ENCODE measurements around the gene CCNH. TPM values are rescaled to one million over a fixed set of nuclear protein-coding genes. Genes with fewer than 3 reads are reported as not detected.

The CCNH gene
- total RNA-seq, 1 experiment from 2014 or later: 99.2 TPM

DNA sequence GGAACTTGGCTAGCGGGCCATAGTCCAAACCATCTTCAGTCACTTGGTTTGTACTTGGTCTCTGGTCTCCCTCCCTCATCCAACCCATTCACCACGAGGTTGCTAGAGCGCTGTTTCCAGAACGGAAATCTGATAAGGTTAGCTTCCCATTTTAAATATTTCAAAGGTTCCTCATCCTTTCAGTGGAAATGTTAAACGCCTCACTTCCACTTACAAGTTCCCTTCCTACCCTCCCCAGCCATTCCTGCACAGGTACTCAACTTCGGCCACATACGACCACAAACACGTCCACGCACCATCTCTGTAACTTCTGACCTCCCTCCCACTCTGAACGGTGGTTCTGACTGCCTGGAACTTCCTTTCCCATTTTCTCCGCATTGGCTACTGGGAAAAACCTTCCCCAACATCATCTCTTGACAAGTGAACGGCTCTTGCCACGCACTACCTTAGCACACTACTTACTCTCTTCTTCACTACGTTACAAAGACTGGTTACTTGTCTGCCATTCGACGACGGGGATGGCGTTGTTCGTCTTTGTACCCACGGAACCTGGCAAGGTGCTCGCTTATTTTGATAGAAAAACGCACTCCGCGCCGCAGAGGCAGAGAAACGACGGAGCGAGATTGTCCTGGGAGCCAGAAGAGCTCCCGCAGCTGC lies 629 bp downstream of the CCNH start:
- peak overlapping the region; percentile 73 for H3K4me3 ChIP-seq
- no peaks in the 10 kb centered on the region for H3K27me3 ChIP-seq
- no peaks in the 10 kb centered on the region for H3K9me3 ChIP-seq (replicated peaks)
- H3K36me3 ChIP-seq: peaks cover 38% of the 10 kb centered on the region
- DNase-seq: peak; percentile 11 to 51
- H3K4me1 ChIP-seq: peaks cover 14% of the 10 kb centered on the region
- H3K27ac ChIP-seq: peak overlapping the region; percentile 75

DNA sequence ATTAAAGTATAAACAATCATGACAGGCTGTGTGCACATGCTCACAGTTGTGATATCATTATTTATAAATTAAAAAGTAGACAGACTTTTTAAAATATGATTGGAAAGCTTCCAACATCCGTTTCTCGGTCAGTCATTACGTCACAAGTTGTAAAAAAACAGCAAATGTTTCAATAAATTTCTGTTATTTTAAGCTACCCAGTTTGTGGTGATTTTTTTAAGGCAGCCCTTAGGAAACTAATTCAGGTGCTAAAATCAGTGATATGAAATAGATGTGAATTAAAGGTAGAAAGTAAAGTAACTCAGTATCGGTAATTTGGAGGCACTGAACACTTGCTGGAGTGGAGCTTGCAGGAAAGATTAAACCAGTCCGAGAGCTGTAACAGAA lies 1.2 kb downstream of the CCNH start:
- Histone ChIP-seq H3K27ac (peak overlapping the region; percentile 75), H3K4me3 (peak overlapping the region; percentile 73), H3K4me1 (peaks cover 14% of the 10 kb centered on the region), H3K9me3 (replicated peaks) (no peaks in the 10 kb centered on the region), H3K27me3 (no peaks in the 10 kb centered on the region), H3K36me3 (peaks cover 43% of the 10 kb centered on the region)
- DNase-seq: no peak

DNA sequence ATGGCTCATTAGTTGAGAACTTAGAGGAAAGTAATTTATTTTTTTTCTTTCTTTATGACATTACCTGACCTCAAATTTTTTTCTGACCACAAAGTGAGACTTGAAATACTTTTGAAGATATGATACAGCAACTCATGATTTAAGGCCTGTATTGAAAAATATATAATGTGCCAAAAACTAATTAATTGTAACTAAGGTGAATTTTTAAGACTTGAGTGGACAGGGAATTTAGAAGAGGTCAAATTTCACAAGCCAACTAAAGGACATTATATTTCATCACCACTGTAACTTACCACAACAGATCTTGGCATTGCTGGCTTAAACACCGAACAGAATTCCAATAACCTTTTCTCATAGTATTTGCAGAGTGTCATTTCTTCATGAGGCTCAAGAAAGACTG lies 1.8 kb downstream of the CCNH start:
- H3K9me3 ChIP-seq (replicated peaks): no peaks in the 10 kb centered on the region
- peaks cover 14% of the 10 kb centered on the region for H3K4me1 ChIP-seq
- H3K36me3 ChIP-seq: peaks cover 48% of the 10 kb centered on the region
- peak overlapping the region; percentile 73 for H3K4me3 ChIP-seq
- H3K27me3 ChIP-seq: no peaks in the 10 kb centered on the region
- H3K27ac ChIP-seq: no peak overlapping the region
- DNase-seq: no peak

DNA sequence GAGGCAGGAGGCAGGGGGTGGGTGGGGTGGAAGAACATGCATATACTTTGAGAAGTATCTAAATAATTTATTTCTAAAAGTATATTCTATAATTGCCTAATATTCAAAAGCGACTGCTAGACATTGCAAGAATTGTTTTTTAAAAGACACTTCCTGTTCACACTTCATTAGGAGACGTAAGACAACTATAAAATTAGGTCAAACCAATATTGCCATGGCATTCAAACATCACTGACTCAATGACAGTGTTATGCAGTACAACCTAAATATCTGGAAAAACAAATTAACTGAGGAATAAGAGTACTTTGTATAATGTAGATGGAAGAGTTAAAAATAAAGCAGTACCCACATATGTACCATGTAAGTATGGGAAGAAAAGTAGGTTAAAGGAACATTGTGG lies 4.5 kb downstream of the CCNH start:
- H3K36me3 ChIP-seq: peaks cover 72% of the 10 kb centered on the region
- H3K27me3 ChIP-seq: no peaks in the 10 kb centered on the region
- peaks cover 11% of the 10 kb centered on the region for H3K4me1 ChIP-seq
- DNase-seq: no peak
- H3K27ac ChIP-seq: no peak overlapping the region
- H3K9me3 ChIP-seq (replicated peaks): no peaks in the 10 kb centered on the region
- H3K4me3 ChIP-seq: no peak overlapping the region

DNA sequence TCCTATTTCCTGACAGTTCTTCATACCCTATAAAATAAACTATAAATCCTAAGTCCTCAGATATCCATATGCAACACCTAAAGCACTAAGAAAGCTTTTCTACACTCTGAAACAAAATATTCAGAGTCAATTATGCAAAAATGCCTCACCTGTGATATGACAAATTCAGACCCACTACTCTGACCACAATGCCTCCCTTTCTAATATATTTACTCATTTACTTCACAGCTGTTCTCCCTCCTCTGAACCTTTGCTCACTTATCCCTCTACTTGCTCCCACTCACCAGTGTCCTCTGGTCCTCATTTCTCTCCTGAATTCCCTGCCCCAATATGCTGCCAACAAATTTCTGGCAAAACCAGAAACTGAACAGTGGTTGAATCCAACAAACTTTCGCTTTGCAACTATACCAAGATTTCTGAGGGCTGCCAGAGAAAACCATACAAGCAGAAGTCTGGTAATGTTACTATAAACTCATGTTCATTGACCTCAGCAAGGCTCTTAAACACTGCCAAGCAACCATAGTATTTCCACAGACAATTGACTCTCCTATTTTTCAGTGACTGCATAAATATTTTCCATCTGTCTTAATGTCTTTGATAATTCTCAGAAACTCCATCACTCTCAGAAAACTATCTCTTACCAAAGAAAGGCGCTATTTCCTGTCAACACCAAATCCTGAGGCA lies 7.1 kb downstream of the CCNH start:
- no peak for DNase-seq
- peaks cover 90% of the 10 kb centered on the region for H3K36me3 ChIP-seq
- no peak overlapping the region for H3K27ac ChIP-seq
- H3K4me1 ChIP-seq: peaks cover 5% of the 10 kb centered on the region; the same call in 1 of the 2 replicates
- H3K9me3 ChIP-seq (replicated peaks): no peaks in the 10 kb centered on the region
- H3K4me3 ChIP-seq: no peak overlapping the region
- H3K27me3 ChIP-seq: no peaks in the 10 kb centered on the region

DNA sequence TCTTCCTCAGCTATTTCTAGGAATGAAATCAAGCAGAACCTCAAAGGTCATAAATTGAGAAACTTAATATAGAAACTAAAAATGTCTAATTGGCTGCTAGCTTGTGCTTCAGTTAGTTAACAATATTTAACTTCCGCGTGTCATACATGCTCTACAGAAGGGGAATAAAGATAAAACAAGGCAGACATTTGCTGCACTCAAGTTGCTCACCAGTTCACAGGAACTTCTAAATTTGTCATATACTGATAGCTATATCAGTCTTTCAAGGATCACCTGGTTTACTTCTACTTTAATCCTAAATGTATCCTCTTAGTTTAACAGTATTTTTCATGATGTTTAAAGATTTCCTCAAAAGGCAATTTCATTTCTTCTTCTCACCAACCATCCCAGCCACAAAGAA lies 8.4 kb downstream of the CCNH start:
- DNase-seq: no peak
- Histone ChIP-seq H3K27ac (no peak overlapping the region), H3K4me3 (no peak overlapping the region), H3K27me3 (no peaks in the 10 kb centered on the region), H3K9me3 (replicated peaks) (no peaks in the 10 kb centered on the region), H3K4me1 (no peaks in the 10 kb centered on the region), H3K36me3 (peaks cover 87% of the 10 kb centered on the region)

DNA sequence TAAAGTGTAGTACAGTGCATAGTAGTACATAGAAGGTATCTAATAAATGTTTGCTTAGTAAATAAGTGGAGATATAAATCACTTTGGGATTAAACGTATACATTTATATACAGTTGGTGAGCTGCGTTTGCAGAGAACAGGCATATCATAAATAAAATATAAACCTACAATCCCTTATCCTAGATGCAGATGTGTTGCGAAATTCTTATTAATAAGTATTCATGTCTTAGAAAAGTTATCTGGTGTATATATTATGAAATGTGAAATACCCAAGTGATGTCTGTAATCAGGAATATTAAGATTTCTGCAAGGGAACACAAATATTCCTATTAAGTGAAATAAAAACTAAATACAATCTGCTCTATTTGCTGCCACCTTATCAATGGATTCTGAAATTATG lies 8.8 kb downstream of the CCNH start:
- Histone ChIP-seq H3K4me1 (no peaks in the 10 kb centered on the region), H3K27ac (no peak overlapping the region), H3K36me3 (peaks cover 87% of the 10 kb centered on the region), H3K4me3 (no peak overlapping the region), H3K27me3 (no peaks in the 10 kb centered on the region), H3K9me3 (replicated peaks) (no peaks in the 10 kb centered on the region)
- no peak for DNase-seq

DNA sequence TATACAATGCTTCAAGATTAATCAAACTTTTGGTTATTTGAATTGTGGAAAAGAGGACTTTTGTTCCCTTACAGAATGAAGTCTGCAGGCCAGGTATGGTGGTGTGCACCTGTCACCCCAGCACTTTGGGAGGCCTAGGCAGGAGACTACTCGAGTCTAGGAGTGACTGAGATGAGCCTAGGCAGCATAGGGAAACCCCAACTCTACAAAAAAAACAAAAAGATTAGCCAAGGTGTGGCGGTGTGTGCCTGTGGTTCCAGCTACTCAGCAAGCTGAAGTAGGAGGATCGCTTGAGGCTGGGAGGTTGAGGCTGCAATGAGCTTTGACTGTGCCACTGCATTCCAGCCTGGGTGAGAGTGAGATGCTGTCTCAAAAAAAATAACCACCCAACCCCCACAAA lies 9.3 kb downstream of the CCNH start:
- no peak overlapping the region for H3K4me3 ChIP-seq
- no peak overlapping the region for H3K27ac ChIP-seq
- H3K36me3 ChIP-seq: peaks cover 87% of the 10 kb centered on the region
- no peaks in the 10 kb centered on the region for H3K27me3 ChIP-seq
- H3K9me3 ChIP-seq (replicated peaks): no peaks in the 10 kb centered on the region
- H3K4me1 ChIP-seq: no peaks in the 10 kb centered on the region
- no peak for DNase-seq

DNA sequence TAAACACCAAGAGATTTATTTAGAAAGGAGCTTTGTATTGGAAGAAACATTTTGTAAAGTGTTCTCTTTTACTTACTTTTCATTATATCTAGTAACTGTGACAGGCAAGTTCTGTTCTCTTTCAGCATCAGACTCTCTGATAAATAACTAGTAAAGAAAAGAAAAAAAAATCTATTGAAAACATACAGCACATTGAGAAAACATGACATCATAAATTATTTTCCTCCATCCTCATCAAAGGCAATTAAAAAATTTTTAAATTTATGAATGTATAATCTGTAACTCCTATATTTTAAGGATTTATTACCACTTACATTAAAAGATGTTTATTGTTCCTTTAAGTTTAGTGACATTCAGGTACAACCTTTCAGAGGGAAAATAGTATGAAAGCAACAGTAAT lies 11.1 kb downstream of the CCNH start:
- H3K9me3 ChIP-seq (replicated peaks): no peaks in the 10 kb centered on the region
- no peak overlapping the region for H3K4me3 ChIP-seq
- no peak for DNase-seq
- H3K27ac ChIP-seq: no peak overlapping the region
- no peaks in the 10 kb centered on the region for H3K27me3 ChIP-seq
- peaks cover 3% of the 10 kb centered on the region for H3K4me1 ChIP-seq
- H3K36me3 ChIP-seq: peaks cover 86% of the 10 kb centered on the region

DNA sequence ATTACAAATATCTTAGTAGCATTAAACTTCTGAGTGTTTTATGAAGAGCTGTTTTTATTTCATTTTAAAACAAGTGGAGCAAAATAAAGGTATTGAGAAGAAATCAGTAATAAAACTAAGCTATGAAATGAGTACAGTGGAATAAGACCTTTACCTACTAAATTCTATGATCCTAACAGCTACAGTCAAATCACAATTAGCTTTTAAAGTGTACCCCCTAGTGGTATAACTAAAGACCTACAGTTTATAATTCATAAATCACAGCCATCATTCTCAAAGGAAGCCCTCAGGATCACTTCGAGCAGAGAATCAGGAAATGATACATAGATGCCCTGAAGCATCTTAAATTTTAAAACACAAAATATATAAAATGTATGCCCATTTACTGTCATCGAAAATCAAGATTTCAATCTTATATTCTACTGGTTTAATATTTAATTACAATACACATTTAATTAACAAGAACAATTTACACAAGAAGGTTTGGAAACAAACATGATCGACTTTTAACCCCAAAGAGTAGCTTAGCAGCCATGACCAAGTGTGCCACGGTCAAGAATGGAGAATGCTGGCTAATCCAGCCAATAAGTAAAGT lies 12.3 kb downstream of the CCNH start:
- peaks cover 13% of the 10 kb centered on the region for H3K4me1 ChIP-seq
- no peak overlapping the region for H3K27ac ChIP-seq
- peaks cover 86% of the 10 kb centered on the region for H3K36me3 ChIP-seq

DNA sequence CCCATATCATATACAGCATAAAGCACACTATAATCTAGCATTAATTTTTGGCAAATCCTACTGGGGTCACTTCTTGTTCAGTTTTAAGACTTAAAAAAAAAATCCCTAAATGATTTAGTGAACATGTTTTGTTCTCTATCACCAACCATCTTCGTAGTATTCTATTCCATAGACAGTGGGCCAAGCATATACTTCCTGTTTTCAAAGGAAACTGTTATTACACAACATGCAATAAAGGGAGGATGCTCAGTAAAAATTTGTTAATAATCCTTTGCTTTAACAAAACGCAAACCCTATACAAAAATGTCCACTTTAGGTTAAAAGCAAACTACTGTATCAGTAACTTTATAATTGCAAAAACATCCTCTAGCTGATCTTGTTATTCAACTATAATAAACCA lies 13.0 kb downstream of the CCNH start:
- peaks cover 18% of the 10 kb centered on the region for H3K4me1 ChIP-seq
- DNase-seq: no peak
- no peak overlapping the region for H3K27ac ChIP-seq
- H3K4me3 ChIP-seq: no peak overlapping the region
- H3K9me3 ChIP-seq (replicated peaks): no peaks in the 10 kb centered on the region
- H3K36me3 ChIP-seq: peaks cover 86% of the 10 kb centered on the region
- no peaks in the 10 kb centered on the region for H3K27me3 ChIP-seq

More for the DNA sequence above, 12.3 kb downstream of the CCNH start:
- Histone ChIP-seq H3K27me3 (no peaks in the 10 kb centered on the region), H3K4me3 (no peak overlapping the region), H3K9me3 (replicated peaks) (no peaks in the 10 kb centered on the region)
- DNase-seq: peak in 1 of 2 experiments; percentile 57

DNA sequence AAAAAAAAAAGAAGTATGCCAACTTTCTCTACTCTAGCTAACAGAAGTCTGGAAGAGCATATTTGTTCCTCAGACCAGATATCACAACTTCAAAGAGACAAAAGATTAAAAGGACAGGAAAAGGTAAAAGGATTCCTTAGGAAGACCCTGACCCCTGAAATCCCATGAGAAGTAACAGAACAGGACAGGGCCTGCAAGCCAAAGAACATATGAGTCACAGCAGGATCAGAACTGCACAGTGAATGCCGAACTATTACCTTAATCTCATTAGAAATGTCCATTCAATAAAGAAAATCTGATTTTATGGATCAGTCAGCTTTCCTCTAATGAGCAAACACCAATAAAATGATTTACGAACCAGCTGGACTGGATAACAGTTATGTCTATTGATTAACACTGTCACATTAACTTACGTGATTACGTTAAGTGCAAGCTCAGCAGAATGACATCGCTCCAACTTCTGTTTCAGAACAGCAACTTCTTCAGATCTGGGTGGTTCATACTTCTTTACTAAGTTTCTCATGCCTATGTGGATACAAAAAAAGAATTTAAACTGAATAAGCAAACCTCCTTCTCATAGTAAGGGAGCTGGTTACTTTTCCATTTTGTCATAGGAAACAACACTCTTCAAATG lies 13.6 kb downstream of the CCNH start:
- Histone ChIP-seq H3K36me3 (peaks cover 86% of the 10 kb centered on the region), H3K9me3 (replicated peaks) (no peaks in the 10 kb centered on the region), H3K4me3 (no peak overlapping the region), H3K27ac (no peak overlapping the region), H3K27me3 (no peaks in the 10 kb centered on the region), H3K4me1 (peaks cover 23% of the 10 kb centered on the region)
- no peak for DNase-seq

DNA sequence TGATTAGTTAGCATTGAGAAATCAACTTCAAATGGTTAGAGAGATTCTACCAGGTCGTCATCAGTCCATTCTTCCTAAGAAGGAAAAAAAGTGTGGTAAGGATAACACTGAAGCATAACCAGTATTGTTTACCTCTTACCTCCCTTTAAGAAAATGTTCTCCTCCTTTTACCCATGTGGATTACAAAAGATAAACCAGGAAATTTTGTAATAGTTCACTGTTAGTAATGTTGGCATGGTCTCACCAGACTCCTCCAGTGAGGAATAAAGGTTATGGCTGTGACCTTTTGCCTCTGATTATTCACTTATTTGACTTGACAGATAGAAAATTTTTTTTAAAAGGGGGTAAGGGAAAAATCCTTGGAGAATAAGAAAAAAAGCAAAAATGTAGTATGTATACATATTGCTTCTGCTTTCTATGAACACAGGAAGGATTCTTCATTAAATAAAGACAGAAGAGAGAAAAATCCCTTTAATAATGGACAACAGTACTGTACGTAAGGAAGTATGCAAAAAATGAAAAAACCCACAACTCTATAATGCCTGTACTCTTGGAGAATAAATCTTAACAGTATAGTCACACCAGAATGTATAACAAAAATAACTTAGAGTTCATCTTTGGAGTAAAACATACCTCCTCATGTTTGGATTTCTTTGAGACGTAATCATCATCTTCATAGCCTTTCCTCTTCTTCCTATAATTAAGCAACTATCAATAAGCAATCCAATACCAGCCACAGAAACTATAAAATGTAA lies 18.1 kb downstream of the CCNH start:
- Histone ChIP-seq H3K9me3 (replicated peaks) (no peaks in the 10 kb centered on the region), H3K27ac (no peak overlapping the region), H3K4me3 (no peak overlapping the region), H3K36me3 (peaks cover 95% of the 10 kb centered on the region), H3K27me3 (no peaks in the 10 kb centered on the region), H3K4me1 (peaks cover 27% of the 10 kb centered on the region)
- no peak for DNase-seq

DNA sequence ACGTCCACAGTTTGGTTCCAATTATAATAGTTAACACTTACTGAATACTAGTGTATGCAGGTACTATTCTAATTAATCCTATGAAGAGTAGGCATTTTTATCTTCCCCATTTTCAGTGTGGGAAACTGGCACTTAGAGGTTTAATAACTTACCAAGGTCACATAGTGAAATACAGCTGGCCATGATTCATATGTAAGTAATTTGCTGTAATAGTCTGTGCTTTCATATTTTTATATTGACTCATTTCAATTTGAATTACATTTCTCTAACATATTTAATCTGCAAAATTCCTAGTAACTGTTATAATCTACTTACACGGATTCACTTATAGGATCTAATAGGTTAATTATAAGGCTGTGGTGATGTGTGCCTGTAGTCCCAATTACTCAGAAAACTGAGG lies 19.4 kb downstream of the CCNH start:
- Histone ChIP-seq H3K4me1 (peaks cover 27% of the 10 kb centered on the region), H3K27me3 (no peaks in the 10 kb centered on the region), H3K9me3 (replicated peaks) (no peaks in the 10 kb centered on the region), H3K4me3 (no peak overlapping the region), H3K27ac (0 out of 2 replicates have a peak overlapping the region, but pooled peaks have one; percentile 17), H3K36me3 (peaks cover 95% of the 10 kb centered on the region)
- DNase-seq: no peak

Data from SJCRH30 (cell line).